ENCODE measurements around the gene VRK3. TPM values are rescaled to one million over a fixed set of nuclear protein-coding genes. Genes with fewer than 3 reads are reported as not detected.

VRK3 gene
- total and polyA plus RNA-seq, 12 donors: 15.1 to 34.9 (median 23.6) TPM

GRCh38 chr19:49939721-49940481, 85.3 kb downstream of the VRK3 start:
- Histone ChIP-seq H3K36me3 (no peaks in the 10 kb centered on the region), H3K9me3 (no peaks in the 10 kb centered on the region), H3K27me3 (peaks cover 0 to 3% (median 0%) of the 10 kb centered on the region in 7 donors), H3K27ac (no peak overlapping the region), H3K4me3 (no peak overlapping the region), H3K4me1 (peaks cover 0 to 18% (median 7%) of the 10 kb centered on the region in 9 donors)
- DNase-seq (no peak), ATAC-seq (peak in 1 of 8 donors; percentile 38)
- WGBS, 2 donors: 67 to 79% methylated on average over 7 of the region's 7 CpGs
- intact Hi-C loops (cut with DNase I): loop anchor here in 4 of 10 donors (5.0 to 10.0 kb wide), 4 partner anchors 42 to 195 kb away; no protein-coding TSS in a partner anchor
- no peak for TF ChIP-seq CTCF (IDR thresholded peaks at IDR 0.05)

DNA sequence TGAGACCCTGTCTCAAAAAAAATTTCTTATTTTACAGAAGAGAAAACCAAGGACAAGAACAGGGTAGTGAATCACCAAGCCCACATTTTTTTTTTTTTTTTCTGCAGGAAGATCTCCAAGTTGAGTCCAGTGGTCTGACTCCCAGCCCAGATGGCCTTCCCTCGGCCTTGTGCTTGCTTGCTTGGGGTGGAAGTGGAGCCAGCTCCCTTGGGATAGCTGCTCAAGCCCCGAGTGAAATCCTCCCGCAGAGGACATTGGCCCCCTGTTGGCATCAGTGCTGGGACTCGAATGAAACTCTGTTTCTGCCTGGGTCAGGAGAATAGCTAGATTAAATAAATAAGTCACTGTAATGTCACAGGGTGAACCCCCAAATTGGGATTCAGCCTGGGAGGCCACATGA, 86.5 kb downstream of the VRK3 start:
- TF ChIP-seq CTCF (IDR thresholded peaks at IDR 0.05): no peak
- Histone ChIP-seq H3K27ac (no peak overlapping the region), H3K9me3 (no peaks in the 10 kb centered on the region), H3K36me3 (no peaks in the 10 kb centered on the region), H3K27me3 (peaks cover 0 to 3% (median 0%) of the 10 kb centered on the region in 7 donors), H3K4me3 (no peak overlapping the region), H3K4me1 (peaks cover 0 to 14% (median 7%) of the 10 kb centered on the region in 9 donors)
- no peak for DNase-seq
- no peak for ATAC-seq
- intact Hi-C loops (cut with DNase I): loop anchor here in 4 of 10 donors (5.0 to 10.0 kb wide), 4 partner anchors 44 to 196 kb away; no protein-coding TSS in a partner anchor
- WGBS, 2 donors: 58 to 71% methylated on average over 4 of the region's 4 CpGs

- Histone ChIP-seq H3K27me3 (peaks cover 0 to 3% (median 0%) of the 10 kb centered on the region in 7 donors), H3K4me3 (peak overlapping the region in 6 of 10 donors; percentile 4 to 33 (median 21)), H3K36me3 (peaks cover 0 to 5% (median 0%) of the 10 kb centered on the region in 9 donors), H3K4me1 (peaks cover 0 to 14% (median 7%) of the 10 kb centered on the region in 9 donors), H3K9me3 (no peaks in the 10 kb centered on the region), H3K27ac (no peak overlapping the region)
- DNase-seq: peak; percentile 71 to 82
- WGBS, 2 donors: 17 to 18% methylated on average over 35 of the region's 35 CpGs
- intact Hi-C loops (cut with DNase I): loop anchor here (1.0 to 10.0 kb wide), 7 partner anchors 44 to 197 kb away; no protein-coding TSS in a partner anchor
- peak; percentile 89 to 98 (median 96) for TF ChIP-seq CTCF (IDR thresholded peaks at IDR 0.05)
- ATAC-seq: peak; percentile 79 to 95 (median 90)
Measured at GRCh38 chr19:49937750-49938381, 87.3 kb downstream of the VRK3 start.

GRCh38 chr19:49936549-49936948, 88.6 kb downstream of the VRK3 start:
- Histone ChIP-seq H3K4me3 (no peak overlapping the region), H3K9me3 (no peaks in the 10 kb centered on the region), H3K36me3 (peaks cover 0 to 9% (median 0%) of the 10 kb centered on the region in 9 donors), H3K27me3 (peaks cover 0 to 3% (median 0%) of the 10 kb centered on the region in 7 donors), H3K4me1 (peaks cover 0 to 14% (median 7%) of the 10 kb centered on the region in 9 donors), H3K27ac (no peak overlapping the region)
- ATAC-seq (no peak), DNase-seq (no peak)
- 73 to 75% methylated on average over 5 of the region's 5 CpGs for WGBS, 2 donors
- TF ChIP-seq CTCF (IDR thresholded peaks at IDR 0.05): no peak
- intact Hi-C loops (cut with DNase I): loop anchor here in 8 of 10 donors (2.0 to 10.0 kb wide), 6 partner anchors 46 to 198 kb away; no protein-coding TSS in a partner anchor
